Measurements from ENCODE around the gene KIF5C.

GRCh38 chr2:149062531-149062930 lies 187.5 kb downstream of the KIF5C start:
- TF ChIP-seq CTCF (conservative IDR thresholded peaks at IDR 0.05 in 1 of 2, IDR thresholded peaks at IDR 0.05 in 1 of 2; ENCODE audit: low read depth in 1 of 2, low read length in 2 of 2) (no peak), EZH2 (IDR thresholded peaks at IDR 0.05; ENCODE audit: low read length, missing control alignments) (no peak)

Measured in fibroblast of lung (primary cell).